Transverse colon (tissue), 4 donors: Measurements from ENCODE around the gene KIF14. TPM values are rescaled to one million over a fixed set of nuclear protein-coding genes. Genes with fewer than 3 reads are reported as not detected.

Experiments used
- DNase-seq: peaks from one replicate; pipeline ENCODE4 v3.0.0-alpha.2; 2019
- H3K27ac ChIP-seq, 4 donors: fragments of 200-600 bp; sonication (generic); 2 replicates each; pipeline ENCODE4 v1.5.1; 2016 to 2018; ENCODE audit warnings: inconsistent platforms in 4 of 4
- H3K27me3 ChIP-seq: fragments of 200-600 bp; sonication (generic); 2 replicates; pipeline ENCODE4 v1.5.1; 2017; ENCODE audit warnings: inconsistent platforms
- H3K36me3 ChIP-seq, 4 donors: fragments of 200-600 bp; sonication (generic); 2 replicates each; pipeline ENCODE4 v1.5.1; 2017 to 2019; ENCODE audit warnings: inconsistent platforms in 4 of 4
- H3K4me1 ChIP-seq, 4 donors: fragments of 200-600 bp; sonication (generic); 2 replicates each; pipeline ENCODE4 v1.5.1; 2017 to 2020; ENCODE audit warnings: inconsistent platforms in 4 of 4
- H3K4me3 ChIP-seq, 4 donors: fragments of 200-600 bp; sonication (generic); 1 replicate in 1 of 4; 2 replicates in 3 of 4; pipeline versions ENCODE4 v1.5.1 to v1.6.1; 2017 to 2019; ENCODE audit warnings: inconsistent platforms in 4 of 4
- H3K9me3 ChIP-seq, 2 donors: fragments of 200-600 bp; sonication (generic); 2 replicates each; pipeline ENCODE4 v1.5.1; 2017 to 2019; ENCODE audit warnings: inconsistent platforms in 2 of 2
- CTCF ChIP-seq, 5 experiments: fragments of 200-600 bp in 3 of 5; fragments of 450-650 bp in 2 of 5; sonication (generic) in 3 of 5; IDR thresholded peaks; 1 replicate in 2 of 5; 2 replicates in 3 of 5; pipeline ENCODE4 v1.5.1; 2016 to 2017; ENCODE audit warnings: antibody characterized with exemption in 5 of 5, inconsistent platforms in 3 of 5, mild to moderate bottlenecking in 2 of 5, moderate library complexity in 1 of 5
- EP300 ChIP-seq: sonication (generic); formaldehyde crosslinking; IDR thresholded peaks from one replicate; pipeline ENCODE4 v1.6.1; 2017; ENCODE audit warnings: antibody characterized with exemption, low read depth
- POLR2A ChIP-seq: fragments of 450-650 bp; IDR thresholded peaks from one replicate; pipeline ENCODE4 v1.6.1; 2016; ENCODE audit warnings: antibody characterized with exemption, mild to moderate bottlenecking, moderate library complexity
- POLR2AphosphoS5 ChIP-seq, 3 donors: sonication (generic); formaldehyde crosslinking; IDR thresholded peaks; one replicate each; pipeline ENCODE4 v1.6.1; 2016; ENCODE audit warnings: antibody characterized with exemption in 3 of 3
- WGBS, 2 donors: methylation state at CpG; one replicate each; pipeline ENCODE4 v1.1.5; 2018; ENCODE audit warnings: low coverage in 1 of 2; 5-methylcytosine and 5-hydroxymethylcytosine counted together
- in situ Hi-C, 4 donors: fragments of 200-750 bp; cut with MboI; loops; one replicate each; pipeline versions ENCODE4 v1.15.0 to v1.15.1; 2017; ENCODE audit warnings: low sequenced_read_pairs in 3 of 4, low pct_ligation_motif_present in 1 of 4, low pct_unique_long_range_greater_than_20kb in 1 of 4
- intact Hi-C: fragments of 100-400 bp; cut with DNase I; formaldehyde crosslinking; loops from one replicate; pipeline ENCODE4 v1.15.1; 2023; ENCODE audit warnings: low total_unique reads
- total RNA-seq, 4 donors: library from RNA; depleted of rRNA; stranded (reverse); fragments of >200 nt; gene quantifications; one replicate each; pipeline ENCODE4 v1.1.0, GENCODE V29; 2016

Gene KIF14
- total RNA-seq, 4 donors from 2014 or later, result 0.40 to 0.68 (median 0.64) TPM; not detected in 1

- Histone ChIP-seq H3K9me3 (no peaks in the 10 kb centered on the region), H3K36me3 (peaks cover 0 to 50% (median 6%) of the 10 kb centered on the region in 4 donors), H3K4me3 (no peak overlapping the region), H3K27me3 (no peaks in the 10 kb centered on the region), H3K27ac (no peak overlapping the region), H3K4me1 (no peaks in the 10 kb centered on the region)
- no peak for TF ChIP-seq CTCF (IDR thresholded peaks at IDR 0.05)
- TF ChIP-seq POLR2A, result no peak
- no peak for TF ChIP-seq EP300
- TF ChIP-seq POLR2AphosphoS5 (IDR thresholded peaks at IDR 0.05), result no peak
- DNase-seq, result no peak
- intact Hi-C loops (no loop called here), in situ Hi-C loops (no loop called here)
- WGBS, 2 donors, result 94 to 100% methylated on average over 1 of the region's 1 CpG
Observed at GRCh38 chr1:200652378-200652777, 31.8 kb upstream of the KIF14 start.

- peaks cover 0 to 26% (median 12%) of the 10 kb centered on the region in 4 donors for H3K36me3 ChIP-seq
- no peaks in the 10 kb centered on the region for H3K4me1 ChIP-seq
- no peak overlapping the region for H3K4me3 ChIP-seq
- no peak overlapping the region for H3K27ac ChIP-seq
- 87 to 92% methylated on average over 4 of the region's 4 CpGs for WGBS, 2 donors
- intact Hi-C loops (no loop called here), in situ Hi-C loops (no loop called here)
- no peaks in the 10 kb centered on the region for H3K27me3 ChIP-seq
- TF ChIP-seq EP300 (no peak), POLR2AphosphoS5 (IDR thresholded peaks at IDR 0.05) (no peak), POLR2A (no peak), CTCF (IDR thresholded peaks at IDR 0.05) (no peak)
- no peaks in the 10 kb centered on the region for H3K9me3 ChIP-seq
- DNase-seq, result no peak
Observed at GRCh38 chr1:200646515-200646914, 26.0 kb upstream of the KIF14 start.

GRCh38 chr1:200644021-200644420, 23.5 kb upstream of the KIF14 start:
- in situ Hi-C loops (no loop called here), intact Hi-C loops (no loop called here)
- Histone ChIP-seq H3K27ac (no peak overlapping the region), H3K4me1 (no peaks in the 10 kb centered on the region), H3K4me3 (no peak overlapping the region), H3K9me3 (no peaks in the 10 kb centered on the region), H3K27me3 (no peaks in the 10 kb centered on the region), H3K36me3 (peaks cover 0 to 24% (median 6%) of the 10 kb centered on the region in 4 donors)
- no peak for TF ChIP-seq CTCF (IDR thresholded peaks at IDR 0.05)
- no peak for TF ChIP-seq EP300
- TF ChIP-seq POLR2AphosphoS5 (IDR thresholded peaks at IDR 0.05), result no peak
- no peak for TF ChIP-seq POLR2A
- no peak for DNase-seq

GRCh38 chr1:200642481-200642880, 21.9 kb upstream of the KIF14 start:
- no peak overlapping the region for H3K27ac ChIP-seq
- no peaks in the 10 kb centered on the region for H3K4me1 ChIP-seq
- in situ Hi-C loops, result no loop called here
- H3K9me3 ChIP-seq, result no peaks in the 10 kb centered on the region
- intact Hi-C loops, result no loop called here
- no peak for TF ChIP-seq POLR2AphosphoS5 (IDR thresholded peaks at IDR 0.05)
- TF ChIP-seq EP300, result no peak
- no peak for TF ChIP-seq POLR2A
- TF ChIP-seq CTCF (IDR thresholded peaks at IDR 0.05), result no peak
- no peak overlapping the region for H3K4me3 ChIP-seq
- DNase-seq, result no peak
- WGBS, 2 donors, result 60 to 93% methylated on average over 6 of the region's 6 CpGs
- H3K27me3 ChIP-seq, result no peaks in the 10 kb centered on the region
- H3K36me3 ChIP-seq, result peaks cover 0 to 19% (median 0%) of the 10 kb centered on the region in 4 donors
